CD14-positive monocyte (primary cell): Measurements from ENCODE around the gene ORMDL2. TPM values are rescaled to one million over a fixed set of nuclear protein-coding genes. Genes with fewer than 3 reads are reported as not detected.

ENCODE experiments used
- DNase-seq, 3 donors: peaks; one replicate each; pipeline ENCODE4 v3.0.0-alpha.2; 2011 to 2022
- H2AFZ ChIP-seq: 2 replicates; pipeline ENCODE4 v1.6.0; 2012; ENCODE audit warnings: mild to moderate bottlenecking, low read depth, low read length, inconsistent platforms; ENCODE audit not compliant: insufficient read depth, poor library complexity, severe bottlenecking
- H3K27ac ChIP-seq, 2 donors: 1 replicate in 1 of 2; 2 replicates in 1 of 2; pipeline ENCODE4 v1.5.1; 2012 to 2013; ENCODE audit warnings: low read length in 2 of 2, control low read depth in 1 of 2, inconsistent platforms in 1 of 2, low read depth in 1 of 2, mild to moderate bottlenecking in 1 of 2
- H3K27me3 ChIP-seq, 2 donors: one replicate each; pipeline versions ENCODE4 v1.6.0 to v1.6.1; 2011 to 2013; ENCODE audit warnings: low read length in 2 of 2; ENCODE audit not compliant: control insufficient read depth in 2 of 2, insufficient read depth in 2 of 2
- H3K36me3 ChIP-seq, 2 donors: replicated peaks in 1 of 2; 1 replicate in 1 of 2; 2 replicates in 1 of 2; pipeline versions ENCODE4 v1.5.1 to v1.6.1; 2012 to 2013; ENCODE audit warnings: low read length in 2 of 2, control low read depth in 1 of 2, inconsistent platforms in 1 of 2, mild to moderate bottlenecking in 1 of 2; ENCODE audit not compliant: insufficient read depth in 2 of 2, control insufficient read depth in 1 of 2
- H3K4me1 ChIP-seq, 2 donors: 1 replicate in 1 of 2; 2 replicates in 1 of 2; pipeline versions ENCODE4 v1.5.1 to v1.6.1; 2012 to 2013; ENCODE audit warnings: low read length in 2 of 2, control low read depth in 1 of 2, inconsistent platforms in 1 of 2, mild to moderate bottlenecking in 1 of 2, moderate library complexity in 1 of 2; ENCODE audit not compliant: insufficient read depth in 2 of 2, control insufficient read depth in 1 of 2
- H3K4me2 ChIP-seq: replicated peaks from 2 replicates; pipeline ENCODE3; 2012; ENCODE audit warnings: low read length, moderate library complexity, mild to moderate bottlenecking; ENCODE audit not compliant: poor library complexity, severe bottlenecking; ENCODE audit errors: extremely low read depth
- H3K4me3 ChIP-seq, 3 experiments: fragments of 200-600 bp in 1 of 3; sonication (generic) in 1 of 3; replicated peaks in 1 of 3; 1 replicate in 2 of 3; 2 replicates in 1 of 3; pipeline ENCODE4 v1.5.1; 2011 to 2013; ENCODE audit warnings: low read length in 3 of 3, mild to moderate bottlenecking in 3 of 3, control low read depth in 2 of 3, low read depth in 2 of 3, inconsistent platforms in 1 of 3, moderate library complexity in 1 of 3
- H3K79me2 ChIP-seq: 2 replicates; pipeline ENCODE4 v1.6.0; 2012; ENCODE audit warnings: mild to moderate bottlenecking, control low read depth, inconsistent platforms, low read length, moderate library complexity; ENCODE audit not compliant: insufficient read depth
- H3K9ac ChIP-seq: 2 replicates; pipeline ENCODE4 v1.6.0; 2017; ENCODE audit warnings: low read length, mild to moderate bottlenecking; ENCODE audit not compliant: insufficient read depth, poor library complexity, severe bottlenecking
- H3K9me3 ChIP-seq, 2 donors: replicated peaks in 1 of 2; 1 replicate in 1 of 2; 2 replicates in 1 of 2; pipeline versions ENCODE4 v1.5.1 to v1.6.1; 2012 to 2013; ENCODE audit warnings: low read length in 2 of 2, control low read depth in 1 of 2; ENCODE audit not compliant: control insufficient read depth in 1 of 2, insufficient read depth in 1 of 2
- H4K20me1 ChIP-seq: 2 replicates; pipeline ENCODE4 v1.6.0; 2012; ENCODE audit warnings: mild to moderate bottlenecking, low read length, control low read depth, moderate library complexity; ENCODE audit not compliant: insufficient read depth
- H3K27ac Mint-ChIP-seq, 7 donors: one replicate each; pipeline ENCODE4 v1.8.0; 2020; ENCODE audit warnings: mild to moderate bottlenecking in 7 of 7, mixed read lengths in 7 of 7, moderate library complexity in 6 of 7, inconsistent platforms in 2 of 7
- H3K27me3 Mint-ChIP-seq, 3 donors: one replicate each; pipeline ENCODE4 v1.8.0; 2021 to 2022; ENCODE audit warnings: low read depth in 3 of 3, mild to moderate bottlenecking in 3 of 3, mixed read lengths in 3 of 3, moderate library complexity in 3 of 3, inconsistent platforms in 1 of 3
- H3K36me3 Mint-ChIP-seq, 2 donors: one replicate each; pipeline ENCODE4 v1.8.0; 2020; ENCODE audit warnings: mixed read lengths in 2 of 2, inconsistent platforms in 1 of 2, mild to moderate bottlenecking in 1 of 2
- H3K4me1 Mint-ChIP-seq: one replicate; pipeline ENCODE4 v1.8.0; 2020; ENCODE audit warnings: mild to moderate bottlenecking, mixed read lengths
- H3K4me3 Mint-ChIP-seq, 2 donors: one replicate each; pipeline ENCODE4 v1.8.0; 2020; ENCODE audit warnings: mild to moderate bottlenecking in 2 of 2, mixed read lengths in 2 of 2, moderate library complexity in 1 of 2
- H3K9me3 Mint-ChIP-seq, 7 donors: one replicate each; pipeline ENCODE4 v1.8.0; 2020 to 2022; ENCODE audit warnings: mixed read lengths in 7 of 7, mild to moderate bottlenecking in 6 of 7, moderate library complexity in 6 of 7, inconsistent platforms in 2 of 7
- WGBS: methylation state at CpG from one replicate; pipeline ENCODE4 v1.1.5; 2013; ENCODE audit warnings: missing lambda C conversion rate; ENCODE audit not compliant: insufficient coverage; 5-methylcytosine and 5-hydroxymethylcytosine counted together
- intact Hi-C, 2 donors: fragments of 100-400 bp; cut with micrococcal nuclease; formaldehyde crosslinking; loops; one replicate each; pipeline versions ENCODE4 v1.15.0 to v1.15.1; 2023
- polyA plus RNA-seq, 3 donors: library from polyadenylated mRNA; depleted of rRNA in 1 of 3; unstranded in 2 of 3; stranded (reverse) in 1 of 3; fragments of 300-500 nt in 2 of 3; fragments of >200 nt in 1 of 3; fragmentation: Illumina TruSeq in 2 of 3; gene quantifications; 1 replicate in 2 of 3; 2 replicates in 1 of 3; pipeline ENCODE4 v1.2.3, GENCODE V29; 2012 to 2021
- TF ChIP-seq, protein P1 (sequence below): fragments of 200-600 bp; IDR thresholded peaks from one replicate; pipeline ENCODE4 v1.8.0; 2022; ENCODE audit warnings: antibody characterized with exemption, mild to moderate bottlenecking

Gene ORMDL2
- polyA plus RNA-seq, 3 donors = 15.5 to 140 (median 137) TPM

DNA sequence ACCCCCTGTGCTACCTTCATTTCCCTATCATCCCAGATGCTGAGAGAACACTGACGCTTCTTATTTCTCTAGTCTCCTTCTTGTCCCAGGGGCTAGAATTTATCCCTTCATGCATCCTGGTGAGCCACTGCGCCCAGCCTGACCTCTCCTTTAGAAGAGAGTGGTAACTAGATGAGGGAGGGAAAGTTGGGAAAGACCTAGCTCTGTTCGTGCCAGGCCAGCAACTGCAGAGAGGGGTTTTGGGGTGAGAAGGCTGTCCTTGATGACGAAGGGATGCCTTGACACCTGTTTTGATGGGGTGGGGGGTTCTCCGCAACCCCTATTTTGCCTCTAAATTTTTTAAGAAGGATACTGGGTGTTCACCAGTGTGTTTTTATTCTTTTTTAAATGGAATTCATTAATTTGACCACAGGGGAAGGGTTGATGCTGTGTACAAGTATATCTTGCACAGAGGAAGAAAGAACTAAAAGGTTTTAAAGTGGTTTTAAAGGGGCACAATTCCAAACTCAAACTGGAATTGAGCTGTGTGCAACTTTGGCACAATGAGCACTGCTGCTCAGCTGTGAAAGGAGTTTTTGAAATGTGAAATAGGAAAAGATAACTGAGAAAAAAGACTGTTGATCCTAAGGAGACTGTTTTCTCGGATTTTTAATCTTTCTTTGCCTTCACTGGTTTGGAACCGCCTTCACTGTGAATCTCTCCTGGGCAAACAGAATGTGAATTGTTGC lies 31.9 kb downstream of the ORMDL2 start:
- no peak for DNase-seq
- no peaks in the 10 kb centered on the region for H3K36me3 ChIP-seq
- intact Hi-C loops = no loop called here

DNA sequence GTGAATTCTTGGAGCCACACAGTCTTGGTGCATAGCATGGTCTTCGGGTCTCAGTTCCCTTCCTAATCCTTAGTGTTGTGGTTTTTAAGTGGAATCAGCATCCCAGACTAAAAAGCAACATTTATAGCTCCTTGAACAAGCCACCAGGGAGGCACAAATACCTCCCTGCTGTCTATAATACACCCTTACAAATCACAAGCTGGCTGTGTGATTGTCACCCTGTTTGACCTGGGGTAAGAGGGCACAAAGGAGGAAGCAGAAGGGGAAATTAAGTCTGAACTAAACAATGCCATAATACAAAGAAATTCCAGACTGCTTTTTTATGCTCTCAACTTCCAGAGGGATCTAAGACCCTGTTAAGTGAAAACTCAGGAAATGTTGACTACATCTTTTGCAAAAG lies 32.6 kb downstream of the ORMDL2 start:
- WGBS = no CpG with 5 or more reads among the region's 1 CpG
- TF ChIP-seq, protein P1, sequence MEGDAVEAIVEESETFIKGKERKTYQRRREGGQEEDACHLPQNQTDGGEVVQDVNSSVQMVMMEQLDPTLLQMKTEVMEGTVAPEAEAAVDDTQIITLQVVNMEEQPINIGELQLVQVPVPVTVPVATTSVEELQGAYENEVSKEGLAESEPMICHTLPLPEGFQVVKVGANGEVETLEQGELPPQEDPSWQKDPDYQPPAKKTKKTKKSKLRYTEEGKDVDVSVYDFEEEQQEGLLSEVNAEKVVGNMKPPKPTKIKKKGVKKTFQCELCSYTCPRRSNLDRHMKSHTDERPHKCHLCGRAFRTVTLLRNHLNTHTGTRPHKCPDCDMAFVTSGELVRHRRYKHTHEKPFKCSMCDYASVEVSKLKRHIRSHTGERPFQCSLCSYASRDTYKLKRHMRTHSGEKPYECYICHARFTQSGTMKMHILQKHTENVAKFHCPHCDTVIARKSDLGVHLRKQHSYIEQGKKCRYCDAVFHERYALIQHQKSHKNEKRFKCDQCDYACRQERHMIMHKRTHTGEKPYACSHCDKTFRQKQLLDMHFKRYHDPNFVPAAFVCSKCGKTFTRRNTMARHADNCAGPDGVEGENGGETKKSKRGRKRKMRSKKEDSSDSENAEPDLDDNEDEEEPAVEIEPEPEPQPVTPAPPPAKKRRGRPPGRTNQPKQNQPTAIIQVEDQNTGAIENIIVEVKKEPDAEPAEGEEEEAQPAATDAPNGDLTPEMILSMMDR = no peak
- Histone ChIP-seq H3K4me2 (no peak overlapping the region), H3K9ac (no peak overlapping the region), H3K4me1 (peaks cover 18 to 21% of the 10 kb centered on the region in 2 donors), H3K27me3 (no peaks in the 10 kb centered on the region), H3K79me2 (no peaks in the 10 kb centered on the region), H3K9me3 (no peaks in the 10 kb centered on the region), H2AFZ (no peak overlapping the region), H3K36me3 (no peaks in the 10 kb centered on the region), H3K27ac (no peak overlapping the region), H3K4me3 (no peak overlapping the region), H4K20me1 (no peaks in the 10 kb centered on the region)
- Mint-ChIP-seq H3K27ac (peak overlapping the region in 2 of 7 donors; percentile 25 to 46), H3K4me3 (no peak overlapping the region), H3K9me3 (peaks cover 0 to 4% (median 0%) of the 10 kb centered on the region in 7 donors), H3K4me1 (peaks cover 27% of the 10 kb centered on the region), H3K27me3 (peaks cover 3 to 11% (median 5%) of the 10 kb centered on the region in 3 donors), H3K36me3 (no peaks in the 10 kb centered on the region)
- intact Hi-C loops = no loop called here
- DNase-seq = no peak

More for the DNA sequence above, 31.9 kb downstream of the ORMDL2 start:
- Histone ChIP-seq H3K79me2 (no peaks in the 10 kb centered on the region), H4K20me1 (no peaks in the 10 kb centered on the region), H3K4me3 (no peak overlapping the region), H2AFZ (no peak overlapping the region), H3K27ac (no peak overlapping the region), H3K9me3 (no peaks in the 10 kb centered on the region), H3K4me1 (peaks cover 18 to 21% of the 10 kb centered on the region in 2 donors), H3K9ac (no peak overlapping the region), H3K4me2 (no peak overlapping the region), H3K27me3 (no peaks in the 10 kb centered on the region)
- Mint-ChIP-seq H3K4me3 (no peak overlapping the region), H3K27me3 (peaks cover 3 to 9% (median 5%) of the 10 kb centered on the region in 3 donors), H3K27ac (peak overlapping the region in 3 of 7 donors; percentile 15 to 51 (median 25)), H3K4me1 (peaks cover 32% of the 10 kb centered on the region), H3K36me3 (no peaks in the 10 kb centered on the region), H3K9me3 (peaks cover 0 to 4% (median 0%) of the 10 kb centered on the region in 7 donors)
- TF ChIP-seq, protein P1 = no peak
- 92% methylated on average over 2 of the region's 7 CpGs for WGBS
